H9 (cell line): ENCODE data around the gene SRGAP1. TPM values are rescaled to one million over a fixed set of nuclear protein-coding genes. Genes with fewer than 3 reads are reported as not detected.
A peak's percentile ranks its signal among the peaks of the same experiment; 100 is the strongest.

ENCODE experiments used
- DNase-seq: peaks from one replicate; pipeline ENCODE4 v3.0.0-alpha.2; 2017
- H2AFZ ChIP-seq: one replicate; pipeline ENCODE4 v1.6.1; 2013; ENCODE audit warnings: mild to moderate bottlenecking, low read length, control low read depth, moderate library complexity
- H2AK5ac ChIP-seq: 2 replicates; pipeline ENCODE4 v1.6.1; 2013; ENCODE audit warnings: low read length, control low read depth, mixed read lengths; ENCODE audit not compliant: insufficient read length
- H2BK120ac ChIP-seq: one replicate; pipeline ENCODE4 v1.6.1; 2013; ENCODE audit warnings: low read depth, mild to moderate bottlenecking, low read length, control low read depth, inconsistent platforms; ENCODE audit not compliant: poor library complexity, severe bottlenecking
- H2BK12ac ChIP-seq: 2 replicates; pipeline ENCODE4 v1.6.1; 2013; ENCODE audit warnings: low read length, control low read depth, mixed read lengths, low read depth; ENCODE audit not compliant: insufficient read length
- H2BK15ac ChIP-seq: 2 replicates; pipeline ENCODE4 v1.6.1; 2013; ENCODE audit warnings: low read depth, low read length, control low read depth
- H2BK20ac ChIP-seq: one replicate; pipeline ENCODE4 v1.6.1; 2013; ENCODE audit warnings: low read depth, mild to moderate bottlenecking, low read length, control low read depth, inconsistent platforms; ENCODE audit not compliant: poor library complexity, severe bottlenecking
- H2BK5ac ChIP-seq: 2 replicates; pipeline ENCODE4 v1.6.1; 2013; ENCODE audit warnings: low read length, control low read depth, mixed read lengths; ENCODE audit not compliant: insufficient read length
- H3K14ac ChIP-seq: 2 replicates; pipeline ENCODE4 v1.6.1; 2013; ENCODE audit warnings: low read length, control low read depth; ENCODE audit not compliant: insufficient read depth
- H3K18ac ChIP-seq: 2 replicates; pipeline ENCODE4 v1.6.1; 2013; ENCODE audit warnings: low read depth, mild to moderate bottlenecking, mixed read lengths, low read length, control low read depth; ENCODE audit not compliant: insufficient read length
- H3K23ac ChIP-seq: 2 replicates; pipeline ENCODE4 v1.6.1; 2013; ENCODE audit warnings: low read length, control low read depth, mixed read lengths, low read depth; ENCODE audit not compliant: insufficient read length
- H3K23me2 ChIP-seq: 2 replicates; pipeline ENCODE4 v1.6.1; 2013; ENCODE audit warnings: low read depth, mild to moderate bottlenecking, mixed read lengths, low read length, control low read depth; ENCODE audit not compliant: insufficient read length, poor library complexity, severe bottlenecking
- H3K27ac ChIP-seq: 2 replicates; pipeline ENCODE4 v1.5.1; 2013; ENCODE audit warnings: low read length, control low read depth, mixed read lengths, low read depth; ENCODE audit not compliant: insufficient read length
- H3K27me3 ChIP-seq: 2 replicates; pipeline ENCODE4 v1.6.1; 2013; ENCODE audit warnings: low read length, control low read depth, inconsistent platforms; ENCODE audit not compliant: insufficient read depth
- H3K4ac ChIP-seq: 2 replicates; pipeline ENCODE4 v1.6.1; 2013; ENCODE audit warnings: low read depth, mild to moderate bottlenecking, control low read depth, inconsistent platforms, low read length, moderate library complexity
- H3K4me1 ChIP-seq: 2 replicates; pipeline ENCODE4 v1.6.1; 2013; ENCODE audit warnings: low read length, control low read depth, inconsistent platforms; ENCODE audit not compliant: insufficient read depth
- H3K4me2 ChIP-seq: 2 replicates; pipeline ENCODE4 v1.6.1; 2013; ENCODE audit warnings: low read length, control low read depth, mixed read lengths; ENCODE audit not compliant: insufficient read length, insufficient read depth
- H3K56ac ChIP-seq: 2 replicates; pipeline ENCODE4 v1.6.1; 2013; ENCODE audit warnings: low read depth, mild to moderate bottlenecking, mixed read lengths, low read length, control low read depth; ENCODE audit not compliant: insufficient read length
- H3K79me1 ChIP-seq: 2 replicates; pipeline ENCODE4 v1.6.1; 2013; ENCODE audit warnings: low read depth, mild to moderate bottlenecking, moderate library complexity, low read length, control low read depth, inconsistent platforms; ENCODE audit not compliant: insufficient read depth, poor library complexity, severe bottlenecking
- H3K79me2 ChIP-seq: 2 replicates; pipeline ENCODE4 v1.6.1; 2013; ENCODE audit warnings: low read length, control low read depth, inconsistent platforms; ENCODE audit not compliant: insufficient read depth
- H3K9ac ChIP-seq: 2 replicates; pipeline ENCODE4 v1.6.1; 2013; ENCODE audit warnings: low read length, control low read depth, mixed read lengths; ENCODE audit not compliant: insufficient read length; ENCODE audit errors: extremely low read depth
- H3K9me3 ChIP-seq: one replicate; pipeline ENCODE4 v1.6.1; 2013; ENCODE audit warnings: low read depth, low read length, inconsistent platforms; ENCODE audit not compliant: control insufficient read depth
- H3T11ph ChIP-seq: one replicate; pipeline ENCODE4 v1.6.1; 2013; ENCODE audit warnings: mild to moderate bottlenecking, low read length, control low read depth, inconsistent platforms
- H4K20me1 ChIP-seq: one replicate; pipeline ENCODE4 v1.6.1; 2013; ENCODE audit not compliant: control insufficient read depth, insufficient read length, insufficient read depth
- H4K5ac ChIP-seq: 2 replicates; pipeline ENCODE4 v1.6.1; 2013; ENCODE audit warnings: low read depth, mild to moderate bottlenecking, mixed read lengths, low read length, control low read depth; ENCODE audit not compliant: insufficient read length
- H4K8ac ChIP-seq: replicated peaks from 2 replicates; pipeline ENCODE4 v1.6.1; 2013; ENCODE audit warnings: low read length, control low read depth, mixed read lengths, low read depth; ENCODE audit not compliant: insufficient read length
- H4K91ac ChIP-seq: 2 replicates; pipeline ENCODE4 v1.6.1; 2013; ENCODE audit warnings: low read depth, mild to moderate bottlenecking, moderate library complexity, mixed read lengths, low read length, control low read depth; ENCODE audit not compliant: insufficient read length
- H3K27ac Mint-ChIP-seq, 3 experiments: 2 replicates in 2 of 3; 3 replicates in 1 of 3; pipeline ENCODE4 v1.8.0; 2020 to 2021; ENCODE audit warnings: mixed read lengths in 3 of 3, mild to moderate bottlenecking in 1 of 3, moderate library complexity in 1 of 3
- H3K27me3 Mint-ChIP-seq: 2 replicates; pipeline ENCODE4 v1.8.0; 2021; ENCODE audit warnings: low read depth, mild to moderate bottlenecking, moderate library complexity, mixed read lengths
- H3K36me3 Mint-ChIP-seq, 3 experiments: 2 replicates in 2 of 3; 3 replicates in 1 of 3; pipeline ENCODE4 v1.8.0; 2020 to 2021; ENCODE audit warnings: low read depth in 3 of 3, mixed read lengths in 3 of 3; ENCODE audit not compliant: insufficient read depth in 1 of 3
- H3K4me1 Mint-ChIP-seq, 2 experiments: 2 replicates each; pipeline ENCODE4 v1.8.0; 2020; ENCODE audit warnings: mixed read lengths in 2 of 2
- H3K4me3 Mint-ChIP-seq, 2 experiments: 2 replicates in 1 of 2; 3 replicates in 1 of 2; pipeline ENCODE4 v1.8.0; 2020 to 2021; ENCODE audit warnings: mild to moderate bottlenecking in 2 of 2, mixed read lengths in 2 of 2, moderate library complexity in 1 of 2
- H3K9me3 Mint-ChIP-seq, 2 experiments: 2 replicates in 1 of 2; 3 replicates in 1 of 2; pipeline ENCODE4 v1.8.0; 2020; ENCODE audit warnings: mild to moderate bottlenecking in 2 of 2, mixed read lengths in 2 of 2, moderate library complexity in 1 of 2
- CTCF ChIP-seq: fragments of 200-600 bp; sonication (generic); conservative IDR thresholded peaks from 3 replicates; pipeline ENCODE4 v1.8.0; 2021; ENCODE audit warnings: antibody characterized with exemption, mild to moderate bottlenecking
- WGBS: extraction: QIAGEN DNeasy Blood & Tissue Kit; methylation state at CpG from one replicate; pipeline ENCODE4 v1.1.7; 2013; ENCODE audit warnings: missing lambda C conversion rate, low lambda C conversion rate, mixed read lengths; ENCODE audit not compliant: insufficient read length; ENCODE audit errors: extremely low coverage; 5-methylcytosine and 5-hydroxymethylcytosine counted together
- total RNA-seq: library from RNA; stranded (reverse); gene quantifications from 2 replicates; pipeline ENCODE4 v1.2.1, GENCODE V29; 2021

The SRGAP1 gene
- total RNA-seq, 1 experiment from 2014 or later = 4.8 TPM

DNA sequence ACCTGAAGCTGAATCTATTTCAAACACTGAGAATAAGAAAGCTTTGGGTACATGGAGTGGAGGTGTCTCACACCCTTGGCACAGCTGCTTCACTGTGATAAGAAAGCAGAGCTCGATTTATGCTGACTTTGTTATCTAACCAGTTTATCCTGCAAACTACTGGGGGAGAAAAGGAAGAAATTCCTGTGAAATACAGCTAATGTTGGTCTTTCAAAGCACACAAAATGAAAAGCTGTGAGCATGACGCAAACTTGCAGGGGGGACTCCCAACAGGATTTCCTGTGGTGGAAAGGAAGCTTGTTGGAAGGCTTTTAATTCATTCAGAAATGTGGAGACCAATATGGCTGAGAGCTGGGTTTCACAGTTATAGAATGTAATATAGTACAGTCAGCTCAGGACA, 53.4 kb downstream of the SRGAP1 start:
- H3K27ac ChIP-seq = no peak overlapping the region

More for the DNA sequence above, 53.4 kb downstream of the SRGAP1 start:
- H4K91ac ChIP-seq = no peak overlapping the region
- H3K4ac ChIP-seq = no peak overlapping the region
- Mint-ChIP-seq H3K4me1 (peaks cover 18 to 24% of the 10 kb centered on the region in 2 experiments), H3K4me3 (no peak overlapping the region), H3K27ac (peak overlapping the region; percentile 0 to 57 (median 37); a peak in 5 of 7 replicates), H3K27me3 (no peaks in the 10 kb centered on the region), H3K9me3 (peaks cover 0 to 3% of the 10 kb centered on the region in 2 experiments; a peak in 1 of 5 replicates), H3K36me3 (0 out of 7 replicates have a peak, but pooled peaks cover 0 to 4% (median 0%) of the 10 kb centered on the region in 3 experiments)
- no peak overlapping the region for H2AFZ ChIP-seq
- H3K9ac ChIP-seq = no peak overlapping the region
- no peak overlapping the region for H2BK12ac ChIP-seq
- no peak for TF ChIP-seq CTCF
- H2BK20ac ChIP-seq = no peak overlapping the region
- no peak overlapping the region for H3K18ac ChIP-seq
- H3K56ac ChIP-seq = no peak overlapping the region
- H3K79me1 ChIP-seq = no peaks in the 10 kb centered on the region
- H4K20me1 ChIP-seq = no peaks in the 10 kb centered on the region
- H4K5ac ChIP-seq = no peak overlapping the region
- no peaks in the 10 kb centered on the region for H3K23me2 ChIP-seq
- no peaks in the 10 kb centered on the region for H3K27me3 ChIP-seq
- H3K79me2 ChIP-seq = no peaks in the 10 kb centered on the region
- no peak overlapping the region for H2BK120ac ChIP-seq
- no peak overlapping the region for H3T11ph ChIP-seq
- no peak overlapping the region for H2AK5ac ChIP-seq
- peaks cover 3% of the 10 kb centered on the region; the same call in 1 of the 2 replicates for H3K4me1 ChIP-seq
- no peak for DNase-seq
- no peak overlapping the region for H2BK5ac ChIP-seq
- no peak overlapping the region for H3K14ac ChIP-seq
- no peak overlapping the region for H2BK15ac ChIP-seq
- H4K8ac ChIP-seq = no peak overlapping the region
- no peaks in the 10 kb centered on the region for H3K9me3 ChIP-seq
- H3K23ac ChIP-seq = no peak overlapping the region
- no CpG with 5 or more reads among the region's 2 CpGs for WGBS
- no peak overlapping the region for H3K4me2 ChIP-seq
